SK-N-SH treated with all-trans-retinoic acid at 6 μM for 48 hours (cell line): ENCODE measurements around the gene UBE2V1.

ENCODE experiments used
- ARNTL ChIP-seq: fragments of 450-650 bp; formaldehyde crosslinking; IDR thresholded peaks from 2 replicates; pipeline ENCODE4 v1.5.0; 2020; ENCODE audit warnings: low read depth, mild to moderate bottlenecking, moderate library complexity, borderline replicate concordance
- ZFP30 ChIP-seq: fragments of 450-650 bp; formaldehyde crosslinking; IDR thresholded peaks from 2 replicates; pipeline ENCODE4 v1.5.0; 2022; ENCODE audit warnings: mild to moderate bottlenecking, moderate library complexity

GRCh38 chr20:50133041-50133440 lies 20.1 kb upstream of the UBE2V1 start:
- no peak for TF ChIP-seq ZFP30
- no peak for TF ChIP-seq ARNTL (CRISPR knock-in tag)
